H1 (cell line): Measurements from ENCODE around the gene KCNH1. TPM values are rescaled to one million over a fixed set of nuclear protein-coding genes. Genes with fewer than 3 reads are reported as not detected.

Experiments
- CTCF ChIA-PET: fragments of 300-600 bp; sonication (Branson Sonifier 250); formaldehyde crosslinking; loops from one replicate; lab custom pipeline; 2021; ENCODE audit not compliant: partially characterized antibody; lab: Charles Lee
- POLR2A ChIA-PET: fragments of 300-600 bp; sonication (Branson Sonifier 250); formaldehyde crosslinking; loops from one replicate; lab custom pipeline; 2021; ENCODE audit warnings: inconsistent platforms; ENCODE audit not compliant: partially characterized antibody; lab: Charles Lee
- DNase-seq, 2 experiments: peaks; one replicate each; pipeline versions ENCODE4 v3.0.0 to v3.0.0-alpha.2; 2010 to 2022; ENCODE audit warnings: low spot score in 2 of 2, low read depth in 1 of 2, mixed read lengths in 1 of 2
- FAIRE-seq: peaks from 2 replicates; lab custom pipeline; 2011; peaks lifted over from hg19 to GRCh38; lab: Jason Lieb, UNC
- H2AFZ ChIP-seq: 2 replicates; pipeline ENCODE4 v1.8.1; 2012; ENCODE audit warnings: low read length, inconsistent platforms
- H2AK5ac ChIP-seq: 2 replicates; pipeline ENCODE4 v1.6.1; 2013; ENCODE audit warnings: low read depth, low read length
- H2BK120ac ChIP-seq: replicated peaks from 2 replicates; pipeline ENCODE3; 2013; ENCODE audit warnings: low read depth, low read length, inconsistent platforms
- H2BK12ac ChIP-seq: 2 replicates; pipeline ENCODE4 v1.6.1; 2013; ENCODE audit warnings: low read depth, low read length
- H2BK15ac ChIP-seq: 2 replicates; pipeline ENCODE4 v1.6.1; 2013; ENCODE audit warnings: low read length
- H2BK20ac ChIP-seq: 2 replicates; pipeline ENCODE4 v1.6.1; 2013; ENCODE audit warnings: low read length
- H2BK5ac ChIP-seq: 2 replicates; pipeline ENCODE4 v1.6.1; 2013; ENCODE audit warnings: low read depth, low read length
- H3K14ac ChIP-seq: 2 replicates; pipeline ENCODE4 v1.6.1; 2013; ENCODE audit warnings: inconsistent platforms; ENCODE audit not compliant: insufficient read length
- H3K18ac ChIP-seq: 2 replicates; pipeline ENCODE4 v1.6.1; 2013; ENCODE audit warnings: low read length; ENCODE audit errors: extremely low read depth
- H3K23ac ChIP-seq: 2 replicates; pipeline ENCODE4 v1.6.1; 2013; ENCODE audit warnings: inconsistent platforms; ENCODE audit not compliant: insufficient read length
- H3K23me2 ChIP-seq: 2 replicates; pipeline ENCODE4 v1.6.1; 2013; ENCODE audit warnings: low read depth, low read length
- H3K27ac ChIP-seq: 2 replicates; pipeline ENCODE4 v1.6.1; 2011; ENCODE audit warnings: low read depth, low read length, inconsistent platforms
- H3K27me3 ChIP-seq, 4 experiments: replicated peaks in 1 of 4; 1 replicate in 1 of 4; 2 replicates in 3 of 4; pipeline versions ENCODE4 v1.6.1 to v1.8.1; 2011 to 2013; ENCODE audit warnings: low read length in 3 of 4, mild to moderate bottlenecking in 3 of 4, inconsistent platforms in 2 of 4, mixed read lengths in 2 of 4, moderate library complexity in 1 of 4; ENCODE audit not compliant: control insufficient read depth in 3 of 4, insufficient read depth in 3 of 4; ENCODE audit errors: extremely low read depth in 1 of 4
- H3K36me3 ChIP-seq, 4 experiments: 2 replicates each; pipeline versions ENCODE4 v1.6.1 to v1.8.1; 2011 to 2013; ENCODE audit warnings: mild to moderate bottlenecking in 4 of 4, low read length in 3 of 4, moderate library complexity in 2 of 4, control low read depth in 1 of 4, inconsistent platforms in 1 of 4; ENCODE audit not compliant: insufficient read depth in 4 of 4, control insufficient read depth in 2 of 4
- H3K4ac ChIP-seq: replicated peaks from 2 replicates; pipeline ENCODE3; 2013; ENCODE audit warnings: low read length, low read depth, mixed read lengths, inconsistent platforms; ENCODE audit not compliant: insufficient read length
- H3K4me1 ChIP-seq, 4 experiments: replicated peaks in 1 of 4; 1 replicate in 1 of 4; 2 replicates in 3 of 4; pipeline versions ENCODE4 v1.6.1 to v1.8.1; 2011 to 2013; ENCODE audit warnings: low read length in 3 of 4, inconsistent platforms in 2 of 4, mixed read lengths in 1 of 4; ENCODE audit not compliant: insufficient read depth in 4 of 4, control insufficient read depth in 3 of 4
- H3K4me2 ChIP-seq, 2 experiments: 2 replicates each; pipeline versions ENCODE4 v1.6.1 to v1.8.1; 2011 to 2013; ENCODE audit warnings: low read depth in 2 of 2, low read length in 2 of 2, control low read depth in 1 of 2, inconsistent platforms in 1 of 2, mild to moderate bottlenecking in 1 of 2; ENCODE audit not compliant: insufficient read depth in 1 of 2
- H3K4me3 ChIP-seq, 4 experiments: fragments of 200-600, 300-600 bp in 1 of 4; sonication (generic), shearing (Covaris generic), sonication (Bioruptor Twin) in 1 of 4; 2 replicates each; pipeline versions ENCODE4 v1.5.1 to v1.8.1; 2011 to 2016; ENCODE audit warnings: low read length in 4 of 4, low read depth in 3 of 4, control low read depth in 2 of 4, inconsistent platforms in 2 of 4, mild to moderate bottlenecking in 2 of 4, mixed read lengths in 1 of 4, moderate library complexity in 1 of 4; ENCODE audit not compliant: insufficient read depth in 2 of 4; ENCODE audit errors: extremely low read depth in 1 of 4
- H3K56ac ChIP-seq: replicated peaks from 2 replicates; pipeline ENCODE3; 2013; ENCODE audit warnings: low read depth, mild to moderate bottlenecking, mixed read lengths, low read length, inconsistent platforms; ENCODE audit not compliant: insufficient read length
- H3K79me1 ChIP-seq: 2 replicates; pipeline ENCODE4 v1.6.1; 2013; ENCODE audit warnings: low read depth, low read length, control low read depth
- H3K79me2 ChIP-seq, 2 experiments: 2 replicates each; pipeline versions ENCODE4 v1.6.1 to v1.8.1; 2012 to 2013; ENCODE audit warnings: low read length in 2 of 2, mild to moderate bottlenecking in 2 of 2, inconsistent platforms in 1 of 2; ENCODE audit not compliant: insufficient read depth in 2 of 2, control insufficient read depth in 1 of 2
- H3K9ac ChIP-seq, 4 experiments: replicated peaks in 1 of 4; 1 replicate in 1 of 4; 2 replicates in 3 of 4; pipeline versions ENCODE4 v1.6.1 to v1.8.1; 2011 to 2013; ENCODE audit warnings: low read depth in 3 of 4, low read length in 3 of 4, control low read depth in 2 of 4, mild to moderate bottlenecking in 2 of 4, moderate library complexity in 2 of 4, inconsistent platforms in 1 of 4; ENCODE audit errors: extremely low read depth in 1 of 4
- H3K9me3 ChIP-seq, 2 experiments: 2 replicates each; pipeline versions ENCODE4 v1.6.1 to v1.8.1; 2012 to 2013; ENCODE audit warnings: mild to moderate bottlenecking in 2 of 2, moderate library complexity in 2 of 2, control low read depth in 1 of 2, inconsistent platforms in 1 of 2, low read depth in 1 of 2, low read length in 1 of 2, mixed read lengths in 1 of 2; ENCODE audit not compliant: insufficient read depth in 2 of 2
- H4K20me1 ChIP-seq, 2 experiments: replicated peaks in 1 of 2; 2 replicates each; pipeline versions ENCODE3 to v1.8.1; 2011 to 2013; ENCODE audit warnings: inconsistent platforms in 2 of 2, low read length in 2 of 2, mild to moderate bottlenecking in 1 of 2; ENCODE audit not compliant: insufficient read depth in 2 of 2, control insufficient read depth in 1 of 2
- H4K5ac ChIP-seq: 2 replicates; pipeline ENCODE4 v1.6.1; 2013; ENCODE audit warnings: low read length, low read depth, mixed read lengths, inconsistent platforms; ENCODE audit not compliant: insufficient read length
- H4K8ac ChIP-seq: 2 replicates; pipeline ENCODE4 v1.8.0; 2013; ENCODE audit warnings: mild to moderate bottlenecking, moderate library complexity, low read length, inconsistent platforms; ENCODE audit not compliant: insufficient read depth; ENCODE audit errors: extremely low read depth
- H4K91ac ChIP-seq: replicated peaks from 2 replicates; pipeline ENCODE3; 2013; ENCODE audit warnings: low read length, mixed read lengths, inconsistent platforms; ENCODE audit not compliant: insufficient read length
- CEBPB ChIP-seq: IDR thresholded peaks from 2 replicates; pipeline ENCODE4 v1.6.1; 2012; ENCODE audit warnings: low read depth, low read length
- EZH2 ChIP-seq: fragments of 200-600 bp; sonication (generic); IDR thresholded peaks from 2 replicates; pipeline ENCODE4 v1.7.1; 2012; ENCODE audit warnings: low read depth, mild to moderate bottlenecking, moderate library complexity, low read length, inconsistent platforms; ENCODE audit not compliant: severe bottlenecking
- JUND ChIP-seq: IDR thresholded peaks from 2 replicates; pipeline ENCODE4 v1.6.1; 2011; ENCODE audit warnings: mild to moderate bottlenecking, improper control_type of control experiment, low read length
- NANOG ChIP-seq: IDR thresholded peaks from 2 replicates; pipeline ENCODE4 v1.6.1; 2011; ENCODE audit warnings: low read length, low read depth, mild to moderate bottlenecking, inconsistent platforms; ENCODE audit not compliant: insufficient read depth, poor library complexity, severe bottlenecking
- RFX5 ChIP-seq: IDR thresholded peaks from 2 replicates; pipeline ENCODE4 v1.6.1; 2011; ENCODE audit warnings: low read depth, low read length, improper control_type of control experiment, borderline replicate concordance
- SP1 ChIP-seq: IDR thresholded peaks from 2 replicates; pipeline ENCODE4 v1.6.1; 2011; ENCODE audit warnings: low read depth, low read length
- TAF1 ChIP-seq: IDR thresholded peaks from 2 replicates; pipeline ENCODE4 v1.6.1; 2011; ENCODE audit warnings: mild to moderate bottlenecking, low read depth, low read length
- TEAD4 ChIP-seq: IDR thresholded peaks from 2 replicates; pipeline ENCODE4 v1.6.1; 2012; ENCODE audit warnings: low read depth, low read length, inconsistent platforms, mixed read lengths
- WGBS, 2 experiments: shearing (Covaris generic) in 1 of 2; methylation state at CpG; one replicate each; pipeline versions ENCODE4 v1.1.6 to v1.1.7; 2013 to 2015; ENCODE audit warnings: low lambda C conversion rate in 2 of 2, mixed read lengths in 2 of 2, inconsistent platforms in 1 of 2, low coverage in 1 of 2, missing lambda C conversion rate in 1 of 2; ENCODE audit not compliant: insufficient replicate concordance in 2 of 2, insufficient coverage in 1 of 2, insufficient read length in 1 of 2; ENCODE audit errors: extremely low coverage in 1 of 2, missing lambda C conversion rate in 1 of 2; 5-methylcytosine and 5-hydroxymethylcytosine counted together
- polyA plus RNA-seq, 7 experiments: library from polyadenylated mRNA; depleted of rRNA in 3 of 7; stranded (reverse) in 5 of 7; unstranded in 2 of 7; fragments of >200 nt in 5 of 7; fragments of 200-250 nt in 2 of 7; gene quantifications; 1 replicate in 5 of 7; 2 replicates in 1 of 7; 4 replicates in 1 of 7; pipeline versions ENCODE4 v1.2.1 to v1.2.3, GENCODE V29; 2011 to 2013; ENCODE audit warnings: missing spikeins in 2 of 7, mixed read lengths in 2 of 7
- total RNA-seq: library from RNA; stranded (reverse); fragmentation: NEBNext Ultra II Directional; extraction: Animal tissue kit (Norgen Biotek cat#: 25700); gene quantifications from 2 replicates; pipeline ENCODE4 v1.2.1, GENCODE V29; 2021

Gene KCNH1
- total and polyA plus RNA-seq, 2 of the 8 experiments (the other 6 are each of a cell fraction or from before 2014, with no cell fraction given) = 0.27 to 0.34 TPM

DNA sequence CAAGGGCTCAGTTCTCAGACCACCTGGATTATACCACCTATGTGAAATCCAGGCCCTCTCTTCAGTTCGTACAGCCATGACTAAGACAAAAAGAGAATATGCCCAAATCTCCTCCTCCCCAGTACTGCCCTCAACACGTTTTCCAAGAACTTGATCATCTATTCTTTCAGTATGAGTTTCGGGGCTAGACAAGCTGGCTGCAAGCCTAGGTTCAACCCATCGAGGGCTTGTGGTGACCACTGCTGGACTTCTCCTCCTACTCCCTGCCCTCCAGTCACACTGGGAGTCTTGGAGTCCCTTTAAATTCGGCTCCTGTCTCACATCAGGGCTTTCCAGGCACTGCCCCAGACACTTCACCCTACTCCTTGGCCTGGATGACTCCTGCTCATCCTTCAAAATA lies 352.3 kb downstream of the KCNH1 start:
- Histone ChIP-seq H3K27ac (no peak overlapping the region), H4K5ac (no peak overlapping the region), H3K23me2 (no peaks in the 10 kb centered on the region), H3K4me2 (no peak overlapping the region), H3K79me1 (no peaks in the 10 kb centered on the region), H3K9ac (no peak overlapping the region), H3K79me2 (no peaks in the 10 kb centered on the region), H3K4me1 (no peaks in the 10 kb centered on the region), H3K14ac (no peak overlapping the region), H2BK20ac (no peak overlapping the region), H3K23ac (no peak overlapping the region), H2BK12ac (no peak overlapping the region), H3K4ac (no peak overlapping the region), H4K8ac (no peak overlapping the region), H4K91ac (no peak overlapping the region), H3K56ac (no peak overlapping the region), H2BK5ac (no peak overlapping the region), H2AFZ (no peak overlapping the region), H4K20me1 (no peaks in the 10 kb centered on the region), H3K36me3 (no peaks in the 10 kb centered on the region; a peak in 1 of 8 replicates), H3K4me3 (no peak overlapping the region), H3K9me3 (no peaks in the 10 kb centered on the region), H2BK15ac (no peak overlapping the region), H2AK5ac (no peak overlapping the region), H2BK120ac (no peak overlapping the region), H3K18ac (no peak overlapping the region; the same call in 1 of the 2 replicates), H3K27me3 (no peaks in the 10 kb centered on the region)
- ChIA-PET CTCF (interaction anchor here (0.7 to 1.2 kb wide), 2 partner anchors 36 to 366 kb away, joined by 3 read pairs; no protein-coding TSS in a partner anchor), POLR2A (no interaction called here)
- no peak for DNase-seq
- no peak for FAIRE-seq
- 91% methylated on average over 5 of the region's 5 CpGs; no CpG with 5 or more reads in 1 of the 2 experiments for WGBS, 2 experiments
- TF ChIP-seq CEBPB (no peak), SP1 (no peak), RFX5 (no peak), TEAD4 (no peak), JUND (no peak), NANOG (no peak), EZH2 (no peak), TAF1 (no peak)
